Endothelial cell of umbilical vein (primary cell): ENCODE data around the gene CRYGN. TPM values are rescaled to one million over a fixed set of nuclear protein-coding genes. Genes with fewer than 3 reads are reported as not detected.

ENCODE experiments used
- BruUV-seq: library from RNA; stranded (reverse); fragments of 400-500 nt; replicated peaks from 2 replicates; lab custom pipeline; 2021; lab: Mats Ljungman, UMichigan
- CTCF ChIA-PET: fragments of 300-600, 350-600 bp; sonication (Branson Sonifier 250); formaldehyde crosslinking; loops from one replicate; lab custom pipeline; 2021; ENCODE audit warnings: antibody characterized with exemption, inconsistent platforms; lab: Charles Lee
- POLR2A ChIA-PET: fragments of 300-600, 350-600 bp; sonication (Branson Sonifier 250); formaldehyde crosslinking; loops from one replicate; lab custom pipeline; 2021; ENCODE audit warnings: antibody characterized with exemption, inconsistent platforms; lab: Charles Lee
- DNase-seq: peaks from one replicate; pipeline ENCODE4 v3.0.0-alpha.2; 2011; ENCODE audit warnings: low read depth, low spot score
- FAIRE-seq: peaks from 2 replicates; lab custom pipeline; 2011; peaks lifted over from hg19 to GRCh38; lab: Jason Lieb, UNC
- H2AFZ ChIP-seq: 2 replicates; pipeline ENCODE4 v1.6.0; 2012; ENCODE audit warnings: low read depth, low read length, control low read depth, inconsistent platforms
- H3K27ac ChIP-seq: 2 replicates; pipeline ENCODE4 v1.5.1; 2011; ENCODE audit warnings: low read depth, mild to moderate bottlenecking, control low read depth, low read length, moderate library complexity; ENCODE audit not compliant: insufficient read depth
- H3K27me3 ChIP-seq, 2 experiments: 2 replicates each; pipeline versions ENCODE4 v1.6.0 to v1.6.1; 2011; ENCODE audit warnings: low read length in 2 of 2, mixed read lengths in 1 of 2; ENCODE audit not compliant: control insufficient read depth in 2 of 2, insufficient read depth in 2 of 2
- H3K36me3 ChIP-seq, 2 experiments: 2 replicates in 1 of 2; 3 replicates in 1 of 2; pipeline ENCODE4 v1.5.1; 2011; ENCODE audit warnings: low read length in 2 of 2, mild to moderate bottlenecking in 1 of 2, moderate library complexity in 1 of 2; ENCODE audit not compliant: control insufficient read depth in 2 of 2, insufficient read depth in 2 of 2; ENCODE audit errors: extremely low read depth in 1 of 2
- H3K4me1 ChIP-seq: 3 replicates; pipeline ENCODE4 v1.5.1; 2011; ENCODE audit warnings: mild to moderate bottlenecking, low read length; ENCODE audit not compliant: control insufficient read depth, insufficient read depth; ENCODE audit errors: extremely low read depth
- H3K4me2 ChIP-seq: 2 replicates; pipeline ENCODE4 v1.6.1; 2011; ENCODE audit warnings: low read length, control low read depth, mixed read lengths; ENCODE audit not compliant: insufficient read depth
- H3K4me3 ChIP-seq, 3 experiments: fragments of 200-600 bp in 1 of 3; sonication (generic), shearing (Covaris generic) in 1 of 3; replicated peaks in 1 of 3; 2 replicates each; pipeline ENCODE4 v1.5.1; 2011 to 2016; ENCODE audit warnings: control low read depth in 3 of 3, low read length in 3 of 3, mild to moderate bottlenecking in 2 of 3, inconsistent platforms in 1 of 3, low read depth in 1 of 3, moderate library complexity in 1 of 3; ENCODE audit not compliant: insufficient read depth in 1 of 3
- H3K79me2 ChIP-seq: 2 replicates; pipeline ENCODE4 v1.6.0; 2012; ENCODE audit warnings: low read length, inconsistent platforms; ENCODE audit not compliant: control insufficient read depth, insufficient read depth
- H3K9ac ChIP-seq: replicated peaks from 2 replicates; pipeline ENCODE3; 2011; ENCODE audit warnings: low read length, control low read depth; ENCODE audit not compliant: insufficient read depth; ENCODE audit errors: extremely low read depth
- H3K9me1 ChIP-seq: replicated peaks from 3 replicates; pipeline ENCODE4 v1.6.0; 2011; ENCODE audit warnings: mild to moderate bottlenecking, low read length; ENCODE audit not compliant: control insufficient read depth, insufficient read depth; ENCODE audit errors: extremely low read depth
- H3K9me3 ChIP-seq: replicated peaks from 2 replicates; pipeline ENCODE4 v1.5.1; 2012; ENCODE audit warnings: low read length, inconsistent platforms; ENCODE audit not compliant: control insufficient read depth, insufficient read depth
- H4K20me1 ChIP-seq: replicated peaks from 2 replicates; pipeline ENCODE3; 2011; ENCODE audit warnings: mild to moderate bottlenecking, low read length; ENCODE audit not compliant: control insufficient read depth, insufficient read depth; ENCODE audit errors: extremely low read depth
- FOS ChIP-seq: IDR thresholded peaks from 2 replicates; pipeline ENCODE4 v1.6.1; 2011; ENCODE audit warnings: mild to moderate bottlenecking, low read length, moderate library complexity, borderline replicate concordance; ENCODE audit not compliant: insufficient read depth
- GATA2 ChIP-seq: IDR thresholded peaks from 2 replicates; pipeline ENCODE4 v1.7.0; 2011; ENCODE audit warnings: low read depth, mild to moderate bottlenecking, moderate library complexity, mixed read lengths, low read length; ENCODE audit not compliant: insufficient read length, insufficient read depth
- JUN ChIP-seq: IDR thresholded peaks from 2 replicates; pipeline ENCODE4 v1.6.1; 2011; ENCODE audit warnings: borderline replicate concordance, low read depth; ENCODE audit not compliant: insufficient read length, insufficient read depth
- MAX ChIP-seq: IDR thresholded peaks from 2 replicates; pipeline ENCODE4 v1.6.1; 2011; ENCODE audit not compliant: insufficient read depth, insufficient read length
- MYC ChIP-seq: IDR thresholded peaks from one replicate; pipeline ENCODE4 v1.6.1; 2011; ENCODE audit warnings: mild to moderate bottlenecking, low read depth, low read length
- POLR2AphosphoS5 ChIP-seq: IDR thresholded peaks from 2 replicates; pipeline ENCODE4 v1.6.1; 2012; ENCODE audit warnings: low read depth, mild to moderate bottlenecking, control low read depth, low read length, moderate library complexity; ENCODE audit not compliant: insufficient read depth
- dilution Hi-C: fragments of 300-500 bp; cut with MboI; formaldehyde crosslinking; loops from one replicate; pipeline ENCODE4 v1.15.0; 2019; ENCODE audit warnings: low sequenced_read_pairs; ENCODE audit not compliant: extremely low pct_ligation_motif_present
- intact Hi-C: fragments of 100-400 bp; cut with micrococcal nuclease; formaldehyde crosslinking; loops from one replicate; pipeline ENCODE4 v1.10.0; 2022
- polyA plus RNA-seq, 4 experiments: library from polyadenylated mRNA; depleted of rRNA in 3 of 4; stranded (reverse) in 3 of 4; unstranded in 1 of 4; fragments of >200 nt; gene quantifications; 2 replicates each; pipeline versions ENCODE4 v1.2.1 to v1.2.3, GENCODE V29; 2011 to 2012; ENCODE audit warnings: missing spikeins in 1 of 4
- total RNA-seq: library from RNA; stranded (reverse); gene quantifications from 2 replicates; pipeline ENCODE4 v1.2.3, GENCODE V29; 2021
- TF ChIP-seq, protein P1 (sequence below), 2 donors: IDR thresholded peaks; 1 replicate in 1 of 2; 2 replicates in 1 of 2; pipeline ENCODE4 v1.5.1; 2011; ENCODE audit warnings: low read length in 2 of 2, mild to moderate bottlenecking in 2 of 2, moderate library complexity in 2 of 2, control low read depth in 1 of 2, inconsistent platforms in 1 of 2, low read depth in 1 of 2; ENCODE audit not compliant: insufficient read depth in 1 of 2; ENCODE audit errors: extremely low read depth in 1 of 2

Gene CRYGN
- total and polyA plus RNA-seq, 2 donors (not counting 3 experiments of a cell fraction or from before 2014, with no cell fraction given) = not detected

- Histone ChIP-seq H3K36me3 (no peaks in the 10 kb centered on the region), H3K27ac (no peak overlapping the region), H3K9me1 (no peaks in the 10 kb centered on the region), H4K20me1 (no peaks in the 10 kb centered on the region), H3K27me3 (no peaks in the 10 kb centered on the region), H3K79me2 (no peaks in the 10 kb centered on the region), H3K4me3 (no peak overlapping the region), H3K9ac (no peak overlapping the region), H2AFZ (no peak overlapping the region), H3K4me2 (no peak overlapping the region), H3K4me1 (no peaks in the 10 kb centered on the region), H3K9me3 (no peaks in the 10 kb centered on the region)
- DNase-seq (no peak), FAIRE-seq (no peak)
- no TSS peak for BruUV-seq
- POLR2A ChIA-PET = interaction anchor here (0.8 kb wide), 1 partner anchor 102 kb away, joined by 3 read pairs; no protein-coding TSS in a partner anchor
- CTCF ChIA-PET = no interaction called here
- intact Hi-C loops (no loop called here), dilution Hi-C loops (no loop called here)
- TF ChIP-seq FOS (no peak), GATA2 (no peak), JUN (no peak), MYC (no peak), POLR2AphosphoS5 (no peak), MAX (no peak)
- TF ChIP-seq, protein P1, sequence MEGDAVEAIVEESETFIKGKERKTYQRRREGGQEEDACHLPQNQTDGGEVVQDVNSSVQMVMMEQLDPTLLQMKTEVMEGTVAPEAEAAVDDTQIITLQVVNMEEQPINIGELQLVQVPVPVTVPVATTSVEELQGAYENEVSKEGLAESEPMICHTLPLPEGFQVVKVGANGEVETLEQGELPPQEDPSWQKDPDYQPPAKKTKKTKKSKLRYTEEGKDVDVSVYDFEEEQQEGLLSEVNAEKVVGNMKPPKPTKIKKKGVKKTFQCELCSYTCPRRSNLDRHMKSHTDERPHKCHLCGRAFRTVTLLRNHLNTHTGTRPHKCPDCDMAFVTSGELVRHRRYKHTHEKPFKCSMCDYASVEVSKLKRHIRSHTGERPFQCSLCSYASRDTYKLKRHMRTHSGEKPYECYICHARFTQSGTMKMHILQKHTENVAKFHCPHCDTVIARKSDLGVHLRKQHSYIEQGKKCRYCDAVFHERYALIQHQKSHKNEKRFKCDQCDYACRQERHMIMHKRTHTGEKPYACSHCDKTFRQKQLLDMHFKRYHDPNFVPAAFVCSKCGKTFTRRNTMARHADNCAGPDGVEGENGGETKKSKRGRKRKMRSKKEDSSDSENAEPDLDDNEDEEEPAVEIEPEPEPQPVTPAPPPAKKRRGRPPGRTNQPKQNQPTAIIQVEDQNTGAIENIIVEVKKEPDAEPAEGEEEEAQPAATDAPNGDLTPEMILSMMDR (IDR thresholded peaks at IDR 0.05; ENCODE audit: extremely low read depth in 1 of 2, insufficient read depth in 1 of 2, low read depth in 1 of 2, low read length in 2 of 2) = no peak
These were observed 13.4 kb upstream of the CRYGN start for GRCh38 chr7:151453326-151453791.
